ENCODE results near the gene TRMT11.

Gene TRMT11

GRCh38 chr6:125983246-125983945 is 2.9 kb upstream of the TRMT11 start:
- TF ChIP-seq FOXP2 (optimal IDR thresholded peaks at IDR 0.05; ENCODE audit: borderline replicate concordance, extremely low read depth, extremely low read length, insufficient read depth) (no peak), SIN3A (IDR thresholded peaks at IDR 0.05; ENCODE audit: borderline replicate concordance, insufficient read depth, low read length) (no peak), POLR2AphosphoS5 (IDR thresholded peaks at IDR 0.05; ENCODE audit: low read depth, low read length) (no peak), REST (IDR thresholded peaks at IDR 0.05; ENCODE audit: insufficient read depth in 1 of 2, low read depth in 2 of 2, low read length in 2 of 2) (no peak), TAF1 (IDR thresholded peaks at IDR 0.05; ENCODE audit: borderline replicate concordance, insufficient read depth, low read length) (no peak)

- no peak for TF ChIP-seq FOXP2 (optimal IDR thresholded peaks at IDR 0.05; ENCODE audit: borderline replicate concordance, extremely low read depth, extremely low read length, insufficient read depth)
- no peak for TF ChIP-seq SIN3A (IDR thresholded peaks at IDR 0.05; ENCODE audit: borderline replicate concordance, insufficient read depth, low read length)
- no peak for TF ChIP-seq REST (IDR thresholded peaks at IDR 0.05; ENCODE audit: insufficient read depth in 1 of 2, low read depth in 2 of 2, low read length in 2 of 2)
- no peak for TF ChIP-seq POLR2AphosphoS5 (IDR thresholded peaks at IDR 0.05; ENCODE audit: low read depth, low read length)
- no peak for TF ChIP-seq TAF1 (IDR thresholded peaks at IDR 0.05; ENCODE audit: borderline replicate concordance, insufficient read depth, low read length)
These were observed 2.0 kb upstream of the TRMT11 start for GRCh38 chr6:125984311-125984710.

GRCh38 chr6:125985522-125985921 is 818 bp upstream of the TRMT11 start:
- TF ChIP-seq POLR2AphosphoS5 (IDR thresholded peaks at IDR 0.05; ENCODE audit: low read depth, low read length) (no peak), FOXP2 (optimal IDR thresholded peaks at IDR 0.05; ENCODE audit: borderline replicate concordance, extremely low read depth, extremely low read length, insufficient read depth) (no peak), REST (IDR thresholded peaks at IDR 0.05; ENCODE audit: insufficient read depth in 1 of 2, low read depth in 2 of 2, low read length in 2 of 2) (no peak), TAF1 (IDR thresholded peaks at IDR 0.05; ENCODE audit: borderline replicate concordance, insufficient read depth, low read length) (no peak), SIN3A (IDR thresholded peaks at IDR 0.05; ENCODE audit: borderline replicate concordance, insufficient read depth, low read length) (no peak)

- TF ChIP-seq REST (IDR thresholded peaks at IDR 0.05; ENCODE audit: insufficient read depth in 1 of 2, low read depth in 2 of 2, low read length in 2 of 2) (no peak), TAF1 (IDR thresholded peaks at IDR 0.05; ENCODE audit: borderline replicate concordance, insufficient read depth, low read length) (no peak), POLR2AphosphoS5 (IDR thresholded peaks at IDR 0.05; ENCODE audit: low read depth, low read length) (no peak), SIN3A (IDR thresholded peaks at IDR 0.05; ENCODE audit: borderline replicate concordance, insufficient read depth, low read length) (no peak), FOXP2 (optimal IDR thresholded peaks at IDR 0.05; ENCODE audit: borderline replicate concordance, extremely low read depth, extremely low read length, insufficient read depth) (no peak)
These were observed 400 bp upstream of the TRMT11 start for GRCh38 chr6:125985979-125986300.
